ENCODE results near the gene PKM. TPM values are rescaled to one million over a fixed set of nuclear protein-coding genes. Genes with fewer than 3 reads are reported as not detected.
"Not testable (repeated sequence)": the region's sequence is repeated elsewhere in the genome, so short reads cannot be mapped to it uniquely, and the experiment has no call there.

PKM gene
- total and polyA plus RNA-seq, 2 experiments from 2014 or later: 2,427 to 2,534 TPM

GRCh38 chr15:72172796-72173195 lies 58.2 kb downstream of the PKM start:
- Histone ChIP-seq H2AFZ (no peak overlapping the region), H3K36me3 (ENCODE audit: low read depth) (no peaks in the 10 kb centered on the region), H3K9me2 (ENCODE audit: insufficient read depth) (no peaks in the 10 kb centered on the region), H4K20me1 (ENCODE audit: insufficient read depth) (no peaks in the 10 kb centered on the region), H3K4me2 (ENCODE audit: unreplicated experiment) (no peak overlapping the region), H3K27me3 (replicated peaks; ENCODE audit: insufficient read depth) (peaks cover 22% of the 10 kb centered on the region; the same call in 1 of the 2 replicates), H3K9ac (no peak overlapping the region), H3K27ac (no peak overlapping the region), H3K79me2 (ENCODE audit: insufficient read depth) (no peaks in the 10 kb centered on the region), H3K9me3 (ENCODE audit: low read depth) (no peaks in the 10 kb centered on the region), H3F3A (ENCODE audit: insufficient read depth) (no peaks in the 10 kb centered on the region), H3K4me3 (no peak overlapping the region), H3K4me1 (ENCODE audit: insufficient read depth) (no peaks in the 10 kb centered on the region)
- in situ Hi-C loops (cut with MboI): loop anchor here (25.0 kb wide), 1 partner anchor 710 kb away; no protein-coding TSS in a partner anchor
- DNase-seq: no peak
- TF ChIP-seq EZH2 (IDR thresholded peaks at IDR 0.05; ENCODE audit: insufficient read depth, poor library complexity, severe bottlenecking) (no peak), EZH2phosphoT487 (IDR thresholded peaks at IDR 0.05; ENCODE audit: insufficient read depth, low read depth) (no peak)
- 67 to 70% methylated on average over 5 of the region's 5 CpGs for WGBS, 2 experiments (ENCODE audit: low coverage in 1 of 2, low lambda C conversion rate in 2 of 2, missing lambda C conversion rate in 2 of 2)

DNA sequence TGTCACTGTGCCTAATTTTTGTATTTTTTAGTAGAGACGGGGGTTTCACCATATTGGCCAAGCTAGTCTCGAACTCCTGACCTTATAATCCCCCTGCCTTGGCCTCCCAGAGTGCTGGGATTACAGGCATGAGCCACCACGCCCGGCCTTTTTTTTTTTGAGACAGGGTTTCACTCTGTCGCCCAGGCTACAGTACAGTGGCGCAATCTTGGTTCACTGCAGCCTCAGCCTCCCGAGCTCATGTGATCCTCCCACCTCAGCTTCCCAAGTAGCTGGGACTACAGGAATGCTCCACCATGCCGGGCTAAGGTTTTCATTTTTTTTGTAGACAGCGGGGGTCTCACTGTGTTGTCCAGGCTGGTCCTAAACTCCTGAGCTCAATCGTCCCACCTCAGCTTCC lies 59.0 kb downstream of the PKM start:
- H3K9me2 ChIP-seq (ENCODE audit: insufficient read depth); H3K79me2 ChIP-seq (ENCODE audit: insufficient read depth); H4K20me1 ChIP-seq (ENCODE audit: insufficient read depth); H3F3A ChIP-seq (ENCODE audit: insufficient read depth); H3K27ac ChIP-seq; H3K36me3 ChIP-seq (ENCODE audit: low read depth); H3K4me2 ChIP-seq (ENCODE audit: unreplicated experiment); H3K9me3 ChIP-seq (ENCODE audit: low read depth); H3K4me3 ChIP-seq; H3K4me1 ChIP-seq (ENCODE audit: insufficient read depth); H3K9ac ChIP-seq; H2AFZ ChIP-seq: not testable (repeated sequence)
- H3K27me3 ChIP-seq (replicated peaks; ENCODE audit: insufficient read depth): peaks cover 22% of the 10 kb centered on the region; the same call in 1 of the 2 replicates
- in situ Hi-C loops (cut with MboI): loop anchor here (25.0 kb wide), 1 partner anchor 710 kb away; no protein-coding TSS in a partner anchor
- 56 to 65% methylated on average over 10 of the region's 10 CpGs for WGBS, 2 experiments (ENCODE audit: low coverage in 1 of 2, low lambda C conversion rate in 2 of 2, missing lambda C conversion rate in 2 of 2)
- DNase-seq: peak; percentile 38

- 74 to 85% methylated on average over 7 of the region's 7 CpGs for WGBS, 2 experiments (ENCODE audit: low coverage in 1 of 2, low lambda C conversion rate in 2 of 2, missing lambda C conversion rate in 2 of 2)
- no peaks in the 10 kb centered on the region for H3K36me3 ChIP-seq (ENCODE audit: low read depth)
- H3K9me3 ChIP-seq (ENCODE audit: low read depth): no peaks in the 10 kb centered on the region
- H3K4me3 ChIP-seq: no peak overlapping the region
- no peaks in the 10 kb centered on the region for H4K20me1 ChIP-seq (ENCODE audit: insufficient read depth)
- no peaks in the 10 kb centered on the region for H3K9me2 ChIP-seq (ENCODE audit: insufficient read depth)
- H3K9ac ChIP-seq: no peak overlapping the region
- no peaks in the 10 kb centered on the region for H3F3A ChIP-seq (ENCODE audit: insufficient read depth)
- H3K4me1 ChIP-seq (ENCODE audit: insufficient read depth): no peaks in the 10 kb centered on the region
- peaks cover 16% of the 10 kb centered on the region; the same call in 1 of the 2 replicates for H3K27me3 ChIP-seq (replicated peaks; ENCODE audit: insufficient read depth)
- no peak overlapping the region for H3K4me2 ChIP-seq (ENCODE audit: unreplicated experiment)
- no peak overlapping the region for H3K27ac ChIP-seq
- TF ChIP-seq EZH2 (IDR thresholded peaks at IDR 0.05; ENCODE audit: insufficient read depth, poor library complexity, severe bottlenecking) (no peak), EZH2phosphoT487 (IDR thresholded peaks at IDR 0.05; ENCODE audit: insufficient read depth, low read depth) (no peak)
- in situ Hi-C loops (cut with MboI): loop anchor here (25.0 kb wide), 1 partner anchor 708 kb away; no protein-coding TSS in a partner anchor
- H2AFZ ChIP-seq: no peak overlapping the region
- H3K79me2 ChIP-seq (ENCODE audit: insufficient read depth): no peaks in the 10 kb centered on the region
- no peak for DNase-seq
These were observed 60.3 kb downstream of the PKM start for GRCh38 chr15:72170691-72171090.

DNA sequence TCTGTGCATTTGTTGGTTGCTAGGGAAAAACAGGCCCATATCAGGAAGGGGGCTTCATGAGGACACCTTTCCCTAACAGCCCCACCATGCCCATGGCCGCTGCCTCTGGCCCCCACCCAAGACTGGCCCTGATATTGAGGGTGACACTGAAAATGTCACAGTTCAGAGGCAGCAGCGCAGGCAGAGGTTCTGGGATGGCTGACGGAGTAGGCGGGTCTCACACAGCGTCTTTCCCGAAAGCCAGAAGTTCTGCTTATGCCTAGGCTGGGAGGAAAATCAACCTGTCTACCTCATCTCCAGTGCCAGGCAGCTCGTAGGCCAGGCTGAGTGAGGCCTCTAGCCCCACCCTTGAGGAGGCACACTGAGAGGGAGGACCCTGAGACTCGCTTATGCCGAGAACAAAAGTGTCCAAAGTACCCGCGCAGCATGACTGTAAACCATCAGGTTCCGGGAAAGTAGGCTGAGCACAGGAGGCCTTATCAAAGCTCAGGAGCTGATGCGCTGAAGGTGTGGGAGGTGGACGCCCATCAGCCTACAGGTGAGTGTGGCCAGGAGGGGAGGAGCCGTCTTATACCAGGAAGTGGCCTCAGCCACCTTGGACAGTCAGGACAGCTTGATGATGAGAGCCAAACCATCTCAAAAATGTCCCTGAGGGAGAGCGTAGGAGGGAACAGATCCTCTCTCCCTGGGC lies 60.9 kb downstream of the PKM start:
- no peak overlapping the region for H3K27ac ChIP-seq
- no peaks in the 10 kb centered on the region for H3K9me2 ChIP-seq (ENCODE audit: insufficient read depth)
- no peaks in the 10 kb centered on the region for H3K79me2 ChIP-seq (ENCODE audit: insufficient read depth)
- H3K4me1 ChIP-seq (ENCODE audit: insufficient read depth): no peaks in the 10 kb centered on the region
- H3K27me3 ChIP-seq (replicated peaks; ENCODE audit: insufficient read depth): peaks cover 13% of the 10 kb centered on the region; the same call in 1 of the 2 replicates
- TF ChIP-seq EZH2 (IDR thresholded peaks at IDR 0.05; ENCODE audit: insufficient read depth, poor library complexity, severe bottlenecking): no peak
- TF ChIP-seq EZH2phosphoT487 (IDR thresholded peaks at IDR 0.05; ENCODE audit: insufficient read depth, low read depth): no peak
- H3K9me3 ChIP-seq (ENCODE audit: low read depth): no peaks in the 10 kb centered on the region
- no peak overlapping the region for H3K4me3 ChIP-seq
- no peaks in the 10 kb centered on the region for H3F3A ChIP-seq (ENCODE audit: insufficient read depth)
- WGBS, 2 experiments (ENCODE audit: low coverage in 1 of 2, low lambda C conversion rate in 2 of 2, missing lambda C conversion rate in 2 of 2): 75 to 79% methylated on average over 12 to 16 of the region's 16 CpGs
- H2AFZ ChIP-seq: no peak overlapping the region
- H3K36me3 ChIP-seq (ENCODE audit: low read depth): no peaks in the 10 kb centered on the region
- no peak overlapping the region for H3K9ac ChIP-seq
- in situ Hi-C loops (cut with MboI): loop anchor here (25.0 kb wide), 1 partner anchor 708 kb away; no protein-coding TSS in a partner anchor
- H4K20me1 ChIP-seq (ENCODE audit: insufficient read depth): no peaks in the 10 kb centered on the region
- DNase-seq: no peak
- H3K4me2 ChIP-seq (ENCODE audit: unreplicated experiment): no peak overlapping the region

All from GM23248 (cell line).